Measurements from ENCODE around the gene MRPS18A. TPM values are rescaled to one million over a fixed set of nuclear protein-coding genes. Genes with fewer than 3 reads are reported as not detected.

Gene MRPS18A
- total and polyA plus RNA-seq, 2 donors (not counting 3 experiments of a cell fraction or from before 2014, with no cell fraction given), result 39.8 to 83.8 TPM

DNA sequence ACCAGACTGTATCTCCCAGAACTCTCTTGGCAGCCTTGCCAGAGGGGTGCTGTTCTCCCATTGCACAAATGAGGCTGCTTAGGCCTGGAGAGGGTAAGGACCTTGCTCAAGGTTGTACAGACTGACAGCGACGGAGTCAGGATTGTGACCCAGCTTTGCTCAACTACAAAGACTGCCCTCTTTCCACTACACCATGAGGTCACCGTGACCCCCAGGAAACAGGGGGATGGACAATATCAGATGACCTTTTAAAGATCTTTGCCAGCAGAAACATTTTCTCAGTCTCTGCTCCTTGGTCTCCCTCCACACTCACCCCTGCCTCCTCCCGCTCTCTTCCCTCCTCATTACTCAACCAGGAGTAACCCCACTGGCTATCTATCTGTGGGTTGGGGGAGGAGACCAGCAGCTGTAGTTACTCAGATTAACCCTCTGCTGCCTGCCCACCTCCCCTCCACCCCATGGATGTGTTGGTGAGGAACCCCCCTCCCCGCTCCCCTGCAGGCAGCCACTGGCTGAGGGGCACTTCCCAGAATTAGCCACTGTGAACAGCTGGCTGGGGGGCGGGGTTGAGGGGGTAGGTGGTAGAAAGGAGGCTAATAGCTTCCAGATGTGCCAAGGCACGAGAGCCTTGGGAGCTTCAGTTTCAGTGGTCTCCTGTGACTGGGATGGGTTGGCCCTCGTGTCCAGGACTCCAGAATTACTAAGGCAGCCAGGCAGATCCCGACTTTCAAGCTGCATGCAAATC is 26.9 kb upstream of the MRPS18A start:
- Histone ChIP-seq H3K4me3 (replicated peaks in 1 of 3; ENCODE audit: insufficient read depth in 1 of 3, low read depth in 1 of 3, low read length in 3 of 3) (no peak overlapping the region), H2AFZ (ENCODE audit: low read depth, low read length) (no peak overlapping the region), H3K4me1 (ENCODE audit: control insufficient read depth, extremely low read depth, insufficient read depth, low read length) (peaks cover 10% of the 10 kb centered on the region), H3K9me3 (replicated peaks; ENCODE audit: control insufficient read depth, insufficient read depth, low read length) (no peaks in the 10 kb centered on the region), H3K27me3 (ENCODE audit: control insufficient read depth in 2 of 2, insufficient read depth in 2 of 2, low read length in 2 of 2) (no peaks in the 10 kb centered on the region), H3K27ac (ENCODE audit: insufficient read depth, low read depth, low read length) (no peak overlapping the region), H3K4me2 (ENCODE audit: insufficient read depth, low read length) (no peak overlapping the region), H3K9me1 (replicated peaks; ENCODE audit: control insufficient read depth, extremely low read depth, insufficient read depth, low read length) (no peaks in the 10 kb centered on the region), H3K36me3 (ENCODE audit: control insufficient read depth in 2 of 2, extremely low read depth in 1 of 2, insufficient read depth in 2 of 2, low read length in 2 of 2) (no peaks in the 10 kb centered on the region), H4K20me1 (replicated peaks; ENCODE audit: control insufficient read depth, extremely low read depth, insufficient read depth, low read length) (no peaks in the 10 kb centered on the region), H3K79me2 (ENCODE audit: control insufficient read depth, insufficient read depth, low read length) (no peaks in the 10 kb centered on the region), H3K9ac (replicated peaks; ENCODE audit: extremely low read depth, insufficient read depth, low read length) (no peak overlapping the region)
- DNase-seq (ENCODE audit: low read depth, low spot score) (no peak), FAIRE-seq (no peak)
- dilution Hi-C loops (cut with MboI; ENCODE audit: extremely low pct_ligation_motif_present, low sequenced_read_pairs) (no loop called here), intact Hi-C loops (cut with micrococcal nuclease) (no loop called here)
- BruUV-seq (replicated peaks), result no TSS peak
- ChIA-PET POLR2A (no interaction called here), CTCF (interaction anchor here (0.8 to 6.2 kb wide), 4 partner anchors 8 to 55 kb away, joined by 3 to 33 read pairs (median 4); partner anchors contain the start of gene VEGFA)
- no peak for TF ChIP-seq POLR2A (IDR thresholded peaks at IDR 0.05; ENCODE audit: low read depth, low read length)
- TF ChIP-seq, protein P1, sequence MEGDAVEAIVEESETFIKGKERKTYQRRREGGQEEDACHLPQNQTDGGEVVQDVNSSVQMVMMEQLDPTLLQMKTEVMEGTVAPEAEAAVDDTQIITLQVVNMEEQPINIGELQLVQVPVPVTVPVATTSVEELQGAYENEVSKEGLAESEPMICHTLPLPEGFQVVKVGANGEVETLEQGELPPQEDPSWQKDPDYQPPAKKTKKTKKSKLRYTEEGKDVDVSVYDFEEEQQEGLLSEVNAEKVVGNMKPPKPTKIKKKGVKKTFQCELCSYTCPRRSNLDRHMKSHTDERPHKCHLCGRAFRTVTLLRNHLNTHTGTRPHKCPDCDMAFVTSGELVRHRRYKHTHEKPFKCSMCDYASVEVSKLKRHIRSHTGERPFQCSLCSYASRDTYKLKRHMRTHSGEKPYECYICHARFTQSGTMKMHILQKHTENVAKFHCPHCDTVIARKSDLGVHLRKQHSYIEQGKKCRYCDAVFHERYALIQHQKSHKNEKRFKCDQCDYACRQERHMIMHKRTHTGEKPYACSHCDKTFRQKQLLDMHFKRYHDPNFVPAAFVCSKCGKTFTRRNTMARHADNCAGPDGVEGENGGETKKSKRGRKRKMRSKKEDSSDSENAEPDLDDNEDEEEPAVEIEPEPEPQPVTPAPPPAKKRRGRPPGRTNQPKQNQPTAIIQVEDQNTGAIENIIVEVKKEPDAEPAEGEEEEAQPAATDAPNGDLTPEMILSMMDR (IDR thresholded peaks at IDR 0.05; ENCODE audit: extremely low read depth in 1 of 2, insufficient read depth in 1 of 2, low read depth in 1 of 2, low read length in 2 of 2), result no peak
- no peak for TF ChIP-seq FOS (IDR thresholded peaks at IDR 0.05; ENCODE audit: borderline replicate concordance, insufficient read depth, low read length)
- no peak for TF ChIP-seq GATA2 (IDR thresholded peaks at IDR 0.05; ENCODE audit: insufficient read depth, insufficient read length, low read depth, low read length)
- TF ChIP-seq JUN (IDR thresholded peaks at IDR 0.05; ENCODE audit: borderline replicate concordance, insufficient read depth, insufficient read length, low read depth), result no peak
- no peak for TF ChIP-seq MYC (IDR thresholded peaks at IDR 0.05; ENCODE audit: low read depth, low read length)
